Upper lobe of left lung (tissue), 6 donors: ENCODE measurements around the gene DPP4. TPM values are rescaled to one million over a fixed set of nuclear protein-coding genes. Genes with fewer than 3 reads are reported as not detected.
A peak's percentile ranks its signal among the peaks of the same experiment; 100 is the strongest.
"Not testable (repeated sequence)": the region's sequence is repeated elsewhere in the genome, so short reads cannot be mapped to it uniquely, and the experiment has no call there.

ENCODE experiments used
- ATAC-seq, 2 donors: fragments of 200-7000 bp; cut with Tn5 transposase; one replicate each; pipeline ENCODE4 v1.9.1; 2022; ENCODE audit warnings: mild to moderate bottlenecking in 2 of 2, moderate library complexity in 2 of 2; ENCODE audit not compliant: low FRiP score in 2 of 2
- DNase-seq, 2 donors: peaks; one replicate each; pipeline ENCODE4 v3.0.0-alpha.2; 2019 to 2020
- H3K27ac ChIP-seq, 4 donors: fragments of 200-600 bp; sonication (generic); one replicate each; pipeline ENCODE4 v1.5.1; 2016 to 2019
- H3K27me3 ChIP-seq, 4 donors: fragments of 200-600 bp; sonication (generic); one replicate each; pipeline ENCODE4 v1.5.1; 2017 to 2019
- H3K36me3 ChIP-seq, 4 donors: fragments of 200-600 bp; sonication (generic); one replicate each; pipeline ENCODE4 v1.5.1; 2016 to 2019
- H3K4me1 ChIP-seq, 4 donors: fragments of 200-600 bp; sonication (generic); one replicate each; pipeline ENCODE4 v1.5.1; 2018 to 2019
- H3K4me3 ChIP-seq, 4 donors: fragments of 200-600 bp; sonication (generic); one replicate each; pipeline ENCODE4 v1.5.1; 2017 to 2019; ENCODE audit warnings: mild to moderate bottlenecking in 2 of 4, moderate library complexity in 1 of 4
- H3K9me3 ChIP-seq, 4 donors: fragments of 200-600 bp; sonication (generic); one replicate each; pipeline ENCODE4 v1.5.1; 2018 to 2019
- EP300 ChIP-seq, 4 donors: sonication (generic); formaldehyde crosslinking; IDR thresholded peaks; one replicate each; pipeline ENCODE4 v1.5.1; 2017; ENCODE audit warnings: antibody characterized with exemption in 4 of 4, control low read depth in 2 of 4
- POLR2A ChIP-seq, 4 donors: fragments of 450-650 bp; IDR thresholded peaks; one replicate each; pipeline ENCODE4 v1.5.1; 2016 to 2017; ENCODE audit warnings: antibody characterized with exemption in 4 of 4, mild to moderate bottlenecking in 2 of 4
- POLR2AphosphoS5 ChIP-seq, 2 donors: sonication (generic); formaldehyde crosslinking; IDR thresholded peaks; one replicate each; pipeline ENCODE4 v1.5.1; 2017; ENCODE audit warnings: antibody characterized with exemption in 2 of 2
- WGBS, 2 donors: methylation state at CpG; one replicate each; pipeline ENCODE4 v1.1.5; 2017 to 2018; 5-methylcytosine and 5-hydroxymethylcytosine counted together
- total RNA-seq, 6 donors: library from RNA; depleted of rRNA in 4 of 6; stranded (reverse); fragments of >200 nt in 4 of 6; gene quantifications; one replicate each; pipeline versions ENCODE4 v1.1.0 to v1.2.1, GENCODE V29; 2016 to 2021
- TF ChIP-seq, protein P1 (sequence below), 6 experiments: fragments of 450-650 bp in 4 of 6; fragments of 200-600 bp in 2 of 6; sonication (generic) in 2 of 6; IDR thresholded peaks; one replicate each; pipeline ENCODE4 v1.5.1; 2016 to 2019; ENCODE audit warnings: antibody characterized with exemption in 6 of 6
- donor health status: DM: no; HTN: no; CAD: no; lungs with moderate emphysema.
- donor health status: DM: no; HTN: yes; CAD: no; lungs with severe emphysema.

The DPP4 gene
- total RNA-seq, 6 donors from 2014 or later: 16.4 to 77.3 (median 27.5) TPM

DNA sequence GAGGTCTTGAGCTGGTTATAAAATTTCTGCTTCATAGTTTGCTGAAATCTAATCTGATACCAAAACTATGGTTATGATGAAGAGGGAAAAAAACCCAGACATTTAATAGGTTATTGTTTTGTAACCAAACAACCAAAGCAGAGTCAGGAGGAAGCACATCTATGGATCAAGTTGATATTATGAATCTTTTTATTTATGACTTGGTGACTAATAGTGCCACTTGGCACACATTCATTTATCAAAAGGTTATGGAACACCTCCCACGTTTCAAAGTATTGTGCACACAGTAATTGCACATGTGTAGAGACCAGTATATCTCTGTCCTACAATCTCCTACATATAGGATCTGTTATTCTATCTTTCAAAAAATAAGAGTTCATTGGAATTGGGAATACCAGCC is 93.0 kb downstream of the DPP4 start:
- WGBS, 2 donors: 43 to 57% methylated on average over 1 of the region's 1 CpG
- ATAC-seq (no peak), DNase-seq (no peak)
- no peaks in the 10 kb centered on the region for H3K36me3 ChIP-seq
- H3K27me3 ChIP-seq: no peaks in the 10 kb centered on the region
- H3K4me3 ChIP-seq: no peak overlapping the region
- no peaks in the 10 kb centered on the region for H3K9me3 ChIP-seq
- TF ChIP-seq POLR2AphosphoS5 (IDR thresholded peaks at IDR 0.05): no peak
- TF ChIP-seq POLR2A (IDR thresholded peaks at IDR 0.05): no peak
- H3K4me1 ChIP-seq: no peaks in the 10 kb centered on the region
- H3K27ac ChIP-seq: no peak overlapping the region

DNA sequence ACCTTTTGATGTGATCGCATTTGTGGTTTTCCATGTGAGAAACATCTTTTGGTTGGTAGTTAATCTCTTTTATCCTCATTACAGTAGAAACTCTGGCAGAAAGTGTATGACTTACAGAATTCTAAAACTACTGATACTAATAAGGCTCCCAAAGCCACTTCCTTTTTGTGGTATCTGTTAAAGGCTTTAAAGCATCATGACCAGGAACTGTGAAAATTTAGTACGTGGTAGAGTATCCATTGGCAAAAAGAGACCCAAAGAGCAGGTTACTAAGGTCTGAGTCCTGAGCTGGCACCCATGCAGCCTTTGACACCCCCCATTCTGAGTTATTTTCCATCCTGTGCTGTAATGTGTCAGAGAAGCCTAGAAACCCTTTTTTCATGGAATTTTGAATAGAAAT is 94.5 kb downstream of the DPP4 start:
- TF ChIP-seq, protein P1, sequence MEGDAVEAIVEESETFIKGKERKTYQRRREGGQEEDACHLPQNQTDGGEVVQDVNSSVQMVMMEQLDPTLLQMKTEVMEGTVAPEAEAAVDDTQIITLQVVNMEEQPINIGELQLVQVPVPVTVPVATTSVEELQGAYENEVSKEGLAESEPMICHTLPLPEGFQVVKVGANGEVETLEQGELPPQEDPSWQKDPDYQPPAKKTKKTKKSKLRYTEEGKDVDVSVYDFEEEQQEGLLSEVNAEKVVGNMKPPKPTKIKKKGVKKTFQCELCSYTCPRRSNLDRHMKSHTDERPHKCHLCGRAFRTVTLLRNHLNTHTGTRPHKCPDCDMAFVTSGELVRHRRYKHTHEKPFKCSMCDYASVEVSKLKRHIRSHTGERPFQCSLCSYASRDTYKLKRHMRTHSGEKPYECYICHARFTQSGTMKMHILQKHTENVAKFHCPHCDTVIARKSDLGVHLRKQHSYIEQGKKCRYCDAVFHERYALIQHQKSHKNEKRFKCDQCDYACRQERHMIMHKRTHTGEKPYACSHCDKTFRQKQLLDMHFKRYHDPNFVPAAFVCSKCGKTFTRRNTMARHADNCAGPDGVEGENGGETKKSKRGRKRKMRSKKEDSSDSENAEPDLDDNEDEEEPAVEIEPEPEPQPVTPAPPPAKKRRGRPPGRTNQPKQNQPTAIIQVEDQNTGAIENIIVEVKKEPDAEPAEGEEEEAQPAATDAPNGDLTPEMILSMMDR (IDR thresholded peaks at IDR 0.05): no peak
- TF ChIP-seq EP300 (IDR thresholded peaks at IDR 0.05) (no peak), POLR2A (IDR thresholded peaks at IDR 0.05) (no peak), POLR2AphosphoS5 (IDR thresholded peaks at IDR 0.05) (no peak)
- H3K4me3 ChIP-seq: no peak overlapping the region
- no peak overlapping the region for H3K27ac ChIP-seq
- DNase-seq (no peak), ATAC-seq (no peak)
- 64 to 72% methylated on average over 2 of the region's 2 CpGs for WGBS, 2 donors
- no peaks in the 10 kb centered on the region for H3K27me3 ChIP-seq
- no peaks in the 10 kb centered on the region for H3K36me3 ChIP-seq
- no peaks in the 10 kb centered on the region for H3K4me1 ChIP-seq
- no peaks in the 10 kb centered on the region for H3K9me3 ChIP-seq

DNA sequence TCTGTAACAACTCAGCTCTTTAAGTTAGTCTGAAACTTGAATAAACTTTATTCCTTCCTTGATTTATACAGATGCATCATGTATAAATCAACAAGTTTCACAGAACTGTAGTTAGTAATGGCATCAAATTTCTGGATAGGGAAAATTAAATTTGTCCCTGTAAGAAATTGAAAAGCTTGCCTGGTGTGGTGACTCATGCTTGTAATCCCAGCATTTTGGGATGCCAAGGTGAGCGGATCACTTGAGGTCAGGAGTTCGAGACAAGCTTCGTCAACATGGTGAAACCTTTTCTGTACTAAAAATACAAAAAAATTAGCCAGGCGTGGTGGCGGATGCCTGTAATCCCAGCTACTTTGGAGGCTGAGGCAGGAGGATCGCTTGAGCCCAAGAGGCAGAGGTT is 96.1 kb downstream of the DPP4 start:
- H3K9me3 ChIP-seq, DNase-seq, ATAC-seq, H3K36me3 ChIP-seq, H3K4me1 ChIP-seq, H3K4me3 ChIP-seq, H3K27me3 ChIP-seq, H3K27ac ChIP-seq: not testable (repeated sequence)
- WGBS, 2 donors: 89% methylated on average over 6 of the region's 6 CpGs

DNA sequence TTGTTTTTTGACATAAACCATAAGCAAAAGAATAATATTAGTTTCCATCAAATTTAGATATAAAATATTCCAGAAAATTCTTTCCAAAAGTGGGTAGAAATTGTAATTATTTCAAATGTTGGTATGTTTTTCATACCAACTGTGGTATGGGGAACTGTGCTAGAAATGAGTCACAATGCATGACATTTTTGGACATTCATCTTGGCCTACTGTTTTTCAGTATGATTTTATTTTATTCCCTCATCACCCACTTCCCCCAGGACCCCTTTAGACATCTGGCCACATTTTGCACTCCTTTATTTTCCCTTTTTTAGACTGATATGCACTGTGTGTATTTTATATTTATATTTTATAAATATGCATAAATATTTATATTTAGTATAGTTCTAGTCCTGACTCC is 97.1 kb downstream of the DPP4 start:
- Histone ChIP-seq H3K27ac (no peak overlapping the region), H3K36me3 (no peaks in the 10 kb centered on the region), H3K4me1 (no peaks in the 10 kb centered on the region), H3K4me3 (no peak overlapping the region), H3K27me3 (no peaks in the 10 kb centered on the region), H3K9me3 (no peaks in the 10 kb centered on the region)
- no peak for ATAC-seq
- DNase-seq: no peak
- TF ChIP-seq POLR2A (IDR thresholded peaks at IDR 0.05): no peak
- no peak for TF ChIP-seq POLR2AphosphoS5 (IDR thresholded peaks at IDR 0.05)
- TF ChIP-seq, protein P1 (IDR thresholded peaks at IDR 0.05): no peak
- no peak for TF ChIP-seq EP300 (IDR thresholded peaks at IDR 0.05)

DNA sequence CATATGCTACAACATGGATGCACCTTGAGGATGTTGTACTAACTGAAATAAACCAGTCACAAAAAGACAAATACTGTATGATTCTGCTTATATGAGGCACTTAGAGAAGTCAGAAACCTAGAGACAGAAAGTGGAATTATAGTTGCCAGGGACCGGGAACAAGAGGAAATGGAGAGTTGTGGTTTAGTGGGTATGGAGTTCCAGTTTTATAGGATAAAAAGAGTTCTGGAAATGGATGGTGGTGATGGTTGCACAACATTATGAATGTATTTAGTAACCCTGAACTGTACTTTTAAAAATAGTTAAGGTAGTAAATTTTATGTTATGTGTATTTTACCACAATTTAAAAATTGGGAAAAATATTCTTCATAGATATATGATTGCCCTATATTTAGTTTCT is 97.7 kb downstream of the DPP4 start:
- 57 to 80% methylated on average over 1 of the region's 1 CpG for WGBS, 2 donors
- no peaks in the 10 kb centered on the region for H3K4me1 ChIP-seq
- H3K4me3 ChIP-seq: no peak overlapping the region
- TF ChIP-seq, protein P1 (IDR thresholded peaks at IDR 0.05): no peak
- TF ChIP-seq POLR2AphosphoS5 (IDR thresholded peaks at IDR 0.05): no peak
- no peak for TF ChIP-seq EP300 (IDR thresholded peaks at IDR 0.05)
- TF ChIP-seq POLR2A (IDR thresholded peaks at IDR 0.05): no peak
- H3K27me3 ChIP-seq: no peaks in the 10 kb centered on the region
- H3K27ac ChIP-seq: no peak overlapping the region
- H3K9me3 ChIP-seq: no peaks in the 10 kb centered on the region
- ATAC-seq: peak in 1 of 2 donors; percentile 36
- no peak for DNase-seq
- H3K36me3 ChIP-seq: no peaks in the 10 kb centered on the region

DNA sequence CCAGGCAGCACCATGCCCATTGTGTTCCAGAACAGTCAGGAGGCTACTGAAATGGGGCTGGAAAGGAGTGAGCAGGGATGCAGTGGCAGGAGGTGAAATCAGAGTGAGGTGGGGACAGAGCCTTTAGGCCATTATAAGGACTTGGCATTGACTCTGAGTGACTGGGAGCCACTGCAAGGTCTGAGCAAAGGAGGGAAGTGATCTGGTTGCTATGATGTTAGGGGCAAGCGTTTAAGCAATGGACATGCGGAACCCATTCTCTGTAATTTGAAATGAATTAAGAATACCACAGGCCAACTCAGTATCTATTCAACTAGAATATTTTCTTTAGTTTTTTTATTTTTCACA is 98.2 kb downstream of the DPP4 start:
- TF ChIP-seq EP300 (IDR thresholded peaks at IDR 0.05) (no peak), POLR2AphosphoS5 (IDR thresholded peaks at IDR 0.05) (no peak), POLR2A (IDR thresholded peaks at IDR 0.05) (no peak)
- TF ChIP-seq, protein P1 (IDR thresholded peaks at IDR 0.05): no peak
- Histone ChIP-seq H3K36me3 (no peaks in the 10 kb centered on the region), H3K27me3 (no peaks in the 10 kb centered on the region), H3K4me1 (no peaks in the 10 kb centered on the region), H3K4me3 (no peak overlapping the region), H3K27ac (no peak overlapping the region), H3K9me3 (no peaks in the 10 kb centered on the region)
- ATAC-seq (peak in 1 of 2 donors; percentile 63), DNase-seq (no peak)
- WGBS, 2 donors: 87 to 95% methylated on average over 2 of the region's 2 CpGs
